Lower leg skin (tissue), 3 donors: ENCODE data around the gene SERAC1.

Experiments
- CTCF ChIP-seq, 3 donors: fragments of 450-650 bp; IDR thresholded peaks; one replicate each; pipeline ENCODE4 v1.5.1; 2016; ENCODE audit warnings: antibody characterized with exemption in 3 of 3, mild to moderate bottlenecking in 3 of 3, moderate library complexity in 2 of 3
- POLR2A ChIP-seq, 2 donors: fragments of 450-650 bp; IDR thresholded peaks; one replicate each; pipeline ENCODE4 v1.6.1; 2016 to 2017; ENCODE audit warnings: antibody characterized with exemption in 2 of 2, mild to moderate bottlenecking in 1 of 2, moderate library complexity in 1 of 2

- no peak for TF ChIP-seq CTCF (IDR thresholded peaks at IDR 0.05)
- no peak for TF ChIP-seq POLR2A (IDR thresholded peaks at IDR 0.05)
These were observed 9.3 kb downstream of the SERAC1 start for GRCh38 chr6:158158748-158159147.
